ENCODE measurements around the gene GFPT1. TPM values are rescaled to one million over a fixed set of nuclear protein-coding genes. Genes with fewer than 3 reads are reported as not detected.

Gene GFPT1
- total RNA-seq, 1 experiment from 2014 or later = 20.7 TPM

DNA sequence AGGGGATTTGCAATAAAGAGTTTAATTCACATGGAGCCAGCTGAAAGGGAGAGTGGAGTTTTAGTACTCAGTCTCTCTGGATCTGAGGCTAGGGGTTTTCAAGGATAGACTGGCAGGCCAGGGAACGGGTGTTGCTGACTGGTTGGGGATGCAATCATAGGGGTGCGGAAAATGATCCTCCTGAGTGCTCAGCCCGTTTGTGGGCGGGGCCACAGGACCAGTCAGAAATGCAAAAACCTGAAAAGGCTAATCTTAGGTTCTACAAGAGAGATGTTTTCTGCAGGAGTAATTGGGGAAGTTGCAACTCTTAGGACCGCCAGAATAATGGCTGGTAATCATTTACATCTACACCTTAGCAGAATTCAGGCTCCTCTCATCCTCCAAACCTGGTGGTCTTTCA is 47.7 kb upstream of the GFPT1 start:
- H3K36me3 ChIP-seq (ENCODE audit: low read depth, low read length) = no peaks in the 10 kb centered on the region; the same call in 1 of the 2 replicates
- no peaks in the 10 kb centered on the region for H3F3A ChIP-seq (ENCODE audit: low read length, unreplicated experiment)
- BruUV-seq (replicated peaks) = no TSS peak
- H3K9ac ChIP-seq (ENCODE audit: low read length) = no peak overlapping the region
- CTCF ChIA-PET = no interaction called here
- no peaks in the 10 kb centered on the region for H4K20me1 ChIP-seq (ENCODE audit: low read length)
- no peak overlapping the region for H2AFZ ChIP-seq (ENCODE audit: low read length)
- H3K9me3 ChIP-seq (ENCODE audit: low read length) = no peaks in the 10 kb centered on the region
- POLR2A ChIA-PET (ENCODE audit: unreplicated experiment) = no interaction called here
- no peaks in the 10 kb centered on the region for H3K9me2 ChIP-seq (replicated peaks; ENCODE audit: low read length)
- no peak overlapping the region for H3K4me2 ChIP-seq (ENCODE audit: low read length)
- TF ChIP-seq EZH2 (IDR thresholded peaks at IDR 0.05; ENCODE audit: low read length, unreplicated experiment) (no peak), EZH2phosphoT487 (IDR thresholded peaks at IDR 0.05; ENCODE audit: borderline replicate concordance, low read length) (no peak)
- TF ChIP-seq, protein P1, sequence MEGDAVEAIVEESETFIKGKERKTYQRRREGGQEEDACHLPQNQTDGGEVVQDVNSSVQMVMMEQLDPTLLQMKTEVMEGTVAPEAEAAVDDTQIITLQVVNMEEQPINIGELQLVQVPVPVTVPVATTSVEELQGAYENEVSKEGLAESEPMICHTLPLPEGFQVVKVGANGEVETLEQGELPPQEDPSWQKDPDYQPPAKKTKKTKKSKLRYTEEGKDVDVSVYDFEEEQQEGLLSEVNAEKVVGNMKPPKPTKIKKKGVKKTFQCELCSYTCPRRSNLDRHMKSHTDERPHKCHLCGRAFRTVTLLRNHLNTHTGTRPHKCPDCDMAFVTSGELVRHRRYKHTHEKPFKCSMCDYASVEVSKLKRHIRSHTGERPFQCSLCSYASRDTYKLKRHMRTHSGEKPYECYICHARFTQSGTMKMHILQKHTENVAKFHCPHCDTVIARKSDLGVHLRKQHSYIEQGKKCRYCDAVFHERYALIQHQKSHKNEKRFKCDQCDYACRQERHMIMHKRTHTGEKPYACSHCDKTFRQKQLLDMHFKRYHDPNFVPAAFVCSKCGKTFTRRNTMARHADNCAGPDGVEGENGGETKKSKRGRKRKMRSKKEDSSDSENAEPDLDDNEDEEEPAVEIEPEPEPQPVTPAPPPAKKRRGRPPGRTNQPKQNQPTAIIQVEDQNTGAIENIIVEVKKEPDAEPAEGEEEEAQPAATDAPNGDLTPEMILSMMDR (conservative IDR thresholded peaks at IDR 0.05; ENCODE audit: low read depth, low read length) = no peak
- intact Hi-C loops (cut with micrococcal nuclease) = no loop called here
- H3K4me1 ChIP-seq (ENCODE audit: insufficient read depth, low read length) = peaks cover 15% of the 10 kb centered on the region
- H3K27ac ChIP-seq (ENCODE audit: low read length) = no peak overlapping the region
- DNase-seq (no peak), ATAC-seq (no peak)
- no peaks in the 10 kb centered on the region for H3K27me3 ChIP-seq (ENCODE audit: low read length)
- H3K79me2 ChIP-seq (ENCODE audit: low read length) = peaks cover 18% of the 10 kb centered on the region
- no peak overlapping the region for H3K4me3 ChIP-seq (ENCODE audit: low read length)

GRCh38 chr2:69429491-69430183 is 42.6 kb upstream of the GFPT1 start:
- no peaks in the 10 kb centered on the region for H3F3A ChIP-seq (ENCODE audit: low read length, unreplicated experiment)
- ATAC-seq (no peak), DNase-seq (no peak)
- TF ChIP-seq, protein P1 (conservative IDR thresholded peaks at IDR 0.05; ENCODE audit: low read depth, low read length) = no peak
- TF ChIP-seq EZH2 (IDR thresholded peaks at IDR 0.05; ENCODE audit: low read length, unreplicated experiment) (no peak), EZH2phosphoT487 (IDR thresholded peaks at IDR 0.05; ENCODE audit: borderline replicate concordance, low read length) (no peak)
- no peaks in the 10 kb centered on the region for H4K20me1 ChIP-seq (ENCODE audit: low read length)
- BruUV-seq (replicated peaks) = no TSS peak
- H3K27ac ChIP-seq (ENCODE audit: low read length) = no peak overlapping the region
- no peaks in the 10 kb centered on the region for H3K27me3 ChIP-seq (ENCODE audit: low read length)
- H3K9ac ChIP-seq (ENCODE audit: low read length) = no peak overlapping the region
- no peak overlapping the region for H3K4me2 ChIP-seq (ENCODE audit: low read length)
- H3K4me1 ChIP-seq (ENCODE audit: insufficient read depth, low read length) = no peaks in the 10 kb centered on the region
- ChIA-PET POLR2A (ENCODE audit: unreplicated experiment) (no interaction called here), CTCF (no interaction called here)
- H3K36me3 ChIP-seq (ENCODE audit: low read depth, low read length) = no peaks in the 10 kb centered on the region; the same call in 1 of the 2 replicates
- H3K9me3 ChIP-seq (ENCODE audit: low read length) = no peaks in the 10 kb centered on the region
- H3K4me3 ChIP-seq (ENCODE audit: low read length) = no peak overlapping the region
- H3K9me2 ChIP-seq (replicated peaks; ENCODE audit: low read length) = no peaks in the 10 kb centered on the region
- intact Hi-C loops (cut with micrococcal nuclease) = no loop called here
- H2AFZ ChIP-seq (ENCODE audit: low read length) = no peak overlapping the region
- no peaks in the 10 kb centered on the region for H3K79me2 ChIP-seq (ENCODE audit: low read length)

- TF ChIP-seq, protein P1 (conservative IDR thresholded peaks at IDR 0.05; ENCODE audit: low read depth, low read length) = no peak
- no peak for TF ChIP-seq EZH2 (IDR thresholded peaks at IDR 0.05; ENCODE audit: low read length, unreplicated experiment)
- TF ChIP-seq EZH2phosphoT487 (IDR thresholded peaks at IDR 0.05; ENCODE audit: borderline replicate concordance, low read length) = no peak
- no peak overlapping the region for H3K27ac ChIP-seq (ENCODE audit: low read length)
- H3K9ac ChIP-seq (ENCODE audit: low read length) = no peak overlapping the region
- H3K36me3 ChIP-seq (ENCODE audit: low read depth, low read length) = no peaks in the 10 kb centered on the region; the same call in 1 of the 2 replicates
- H3K9me2 ChIP-seq (replicated peaks; ENCODE audit: low read length) = no peaks in the 10 kb centered on the region
- no peak for DNase-seq
- no peaks in the 10 kb centered on the region for H3F3A ChIP-seq (ENCODE audit: low read length, unreplicated experiment)
- BruUV-seq (replicated peaks) = no TSS peak
- no peaks in the 10 kb centered on the region for H3K9me3 ChIP-seq (ENCODE audit: low read length)
- intact Hi-C loops (cut with micrococcal nuclease) = no loop called here
- no peaks in the 10 kb centered on the region for H3K27me3 ChIP-seq (ENCODE audit: low read length)
- no peak overlapping the region for H3K4me2 ChIP-seq (ENCODE audit: low read length)
- ATAC-seq = no peak
- no peaks in the 10 kb centered on the region for H3K4me1 ChIP-seq (ENCODE audit: insufficient read depth, low read length)
- H3K79me2 ChIP-seq (ENCODE audit: low read length) = no peaks in the 10 kb centered on the region
- POLR2A ChIA-PET (ENCODE audit: unreplicated experiment) = interaction anchor here (0.7 to 0.8 kb wide), 2 partner anchors 90 to 93 kb away, joined by 3 to 6 read pairs; no protein-coding TSS in a partner anchor
- no peaks in the 10 kb centered on the region for H4K20me1 ChIP-seq (ENCODE audit: low read length)
- no peak overlapping the region for H2AFZ ChIP-seq (ENCODE audit: low read length)
- no peak overlapping the region for H3K4me3 ChIP-seq (ENCODE audit: low read length)
- CTCF ChIA-PET = no interaction called here
Observed at GRCh38 chr2:69428981-69429380, 42.0 kb upstream of the GFPT1 start.
